IPS-NIHi11 (cell line): ENCODE measurements around the gene RSPO1.

ENCODE experiments used
- DNase-seq: peaks from one replicate; pipeline ENCODE4 v3.0.0; 2012; ENCODE audit warnings: mixed read lengths, low spot score

The RSPO1 gene

DNA sequence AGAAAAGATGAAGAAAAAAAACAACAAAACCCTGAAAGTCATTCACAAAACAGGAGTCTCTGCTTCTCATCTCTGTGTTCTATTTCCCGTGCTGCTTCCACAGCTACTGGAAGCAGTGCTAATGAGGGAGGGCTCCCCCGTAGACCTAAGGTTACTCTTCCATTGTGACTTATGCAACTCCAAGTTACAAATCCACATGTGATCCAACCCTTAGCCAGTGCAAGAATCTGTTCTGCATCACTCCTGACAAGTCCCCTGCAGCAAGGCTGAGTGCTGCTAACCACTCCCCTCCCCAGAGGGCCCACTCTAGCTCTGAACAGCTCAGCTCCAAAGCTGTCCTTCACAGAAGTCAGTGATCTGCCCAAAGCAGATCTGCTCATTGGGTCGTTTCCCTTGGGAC, 67.7 kb downstream of the RSPO1 start:
- no peak for DNase-seq

DNA sequence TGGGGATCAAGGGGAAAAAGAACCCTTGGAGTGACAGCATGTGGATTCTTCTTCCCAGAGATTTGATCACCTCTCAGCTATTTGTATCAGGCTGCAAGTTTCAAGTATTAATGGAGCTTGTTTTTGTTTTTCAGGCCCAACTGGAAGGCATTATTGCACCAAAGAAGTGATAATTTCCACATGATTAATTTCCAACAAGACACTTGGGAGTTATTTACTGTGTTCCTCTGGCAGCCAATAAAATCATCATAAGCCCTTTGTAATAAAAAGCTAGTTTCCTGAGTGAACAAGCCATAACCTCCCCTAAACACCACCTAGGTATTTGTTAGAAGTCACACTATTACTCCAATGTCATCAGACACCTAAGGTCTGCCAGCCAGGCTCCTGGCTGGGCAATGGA, 69.8 kb downstream of the RSPO1 start:
- DNase-seq: no peak

DNA sequence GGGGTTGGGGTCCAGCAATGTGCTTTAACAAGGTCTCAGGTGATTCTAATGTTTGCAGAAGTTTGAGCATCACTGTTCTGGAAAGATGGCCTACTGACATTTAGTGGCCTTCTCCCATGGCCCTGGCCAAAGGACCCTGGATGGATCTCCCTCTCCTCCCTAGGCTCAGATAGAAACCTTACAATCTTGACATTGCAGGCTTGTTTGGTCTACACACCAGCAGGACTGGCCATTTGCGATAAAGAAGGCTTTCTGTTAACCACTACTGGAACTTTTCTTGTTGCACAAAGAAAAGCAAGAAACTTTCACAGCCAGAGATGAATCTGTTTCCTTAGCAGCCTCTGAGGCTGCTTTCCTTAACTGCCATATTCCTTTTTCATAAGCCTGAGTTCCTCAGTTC, 71.7 kb downstream of the RSPO1 start:
- DNase-seq: no peak
